HepG2 (cell line): ENCODE data around the gene STRN3. TPM values are rescaled to one million over a fixed set of nuclear protein-coding genes. Genes with fewer than 3 reads are reported as not detected.

ENCODE experiments used
- CBFB ChIP-seq: sonication (generic); formaldehyde crosslinking; IDR thresholded peaks from 2 replicates; pipeline ENCODE4 v1.4.0; 2020; ENCODE audit warnings: missing genetic modification reagents
- CEBPB ChIP-seq: IDR thresholded peaks from 2 replicates; pipeline ENCODE4 v1.6.1; 2011; ENCODE audit warnings: low read depth, low read length, improper control_type of control experiment, borderline replicate concordance
- CENPX ChIP-seq: sonication (generic); formaldehyde crosslinking; IDR thresholded peaks from 2 replicates; pipeline ENCODE4 v1.9.0; 2021; ENCODE audit warnings: mild to moderate bottlenecking, missing genetic modification reagents, moderate library complexity
- DNMT1 ChIP-seq: sonication (generic); formaldehyde crosslinking; IDR thresholded peaks from 2 replicates; pipeline ENCODE4 v1.5.1; 2020; ENCODE audit warnings: mild to moderate bottlenecking, missing genetic modification reagents
- ETV5 ChIP-seq: IDR thresholded peaks from 2 replicates; pipeline ENCODE4 v1.6.1; 2018; ENCODE audit warnings: missing biosample characterization, missing genetic modification reagents, inconsistent platforms, borderline replicate concordance
- FOXP1 ChIP-seq, 2 experiments: fragments of 450-650 bp in 1 of 2; IDR thresholded peaks; 2 replicates each; pipeline ENCODE4 v1.6.1; 2017 to 2018; ENCODE audit warnings: antibody characterized with exemption in 1 of 2
- GATA4 ChIP-seq: sonication (generic); IDR thresholded peaks from 2 replicates; pipeline ENCODE4 v1.6.1; 2016; ENCODE audit warnings: antibody characterized with exemption, low read depth, borderline replicate concordance
- HDAC1 ChIP-seq: sonication (generic); formaldehyde crosslinking; IDR thresholded peaks from 2 replicates; pipeline ENCODE4 v1.5.1; 2020; ENCODE audit warnings: mild to moderate bottlenecking, missing genetic modification reagents
- MIER2 ChIP-seq: IDR thresholded peaks from 2 replicates; pipeline ENCODE4 v1.6.1; 2016; ENCODE audit warnings: missing biosample characterization, missing genetic modification reagents
- MTF1 ChIP-seq: sonication (generic); formaldehyde crosslinking; IDR thresholded peaks from 2 replicates; pipeline ENCODE4 v1.5.0; 2020; ENCODE audit warnings: missing genetic modification reagents
- NCOA2 ChIP-seq: sonication (generic); formaldehyde crosslinking; IDR thresholded peaks from 2 replicates; pipeline ENCODE4 v1.8.0; 2022; ENCODE audit warnings: inconsistent platforms
- NR3C1 ChIP-seq: sonication (generic); formaldehyde crosslinking; IDR thresholded peaks from 2 replicates; pipeline ENCODE4 v1.4.0; 2020; ENCODE audit warnings: missing genetic modification reagents
- POGZ ChIP-seq: sonication (generic); formaldehyde crosslinking; IDR thresholded peaks from 2 replicates; pipeline ENCODE4 v1.4.0; 2020; ENCODE audit warnings: mild to moderate bottlenecking, missing genetic modification reagents
- SIX1 ChIP-seq: sonication (generic); formaldehyde crosslinking; IDR thresholded peaks from 2 replicates; pipeline ENCODE4 v1.4.0; 2020; ENCODE audit warnings: missing genetic modification reagents, borderline replicate concordance
- TCF7L2 ChIP-seq: IDR thresholded peaks from 2 replicates; pipeline ENCODE4 v1.6.1; 2011; ENCODE audit warnings: mild to moderate bottlenecking, low read depth, low read length, moderate library complexity
- THAP11 ChIP-seq: IDR thresholded peaks from 2 replicates; pipeline ENCODE4 v1.6.1; 2016; ENCODE audit warnings: missing biosample characterization, missing genetic modification reagents
- TRIM24 ChIP-seq: sonication (generic); formaldehyde crosslinking; IDR thresholded peaks from 2 replicates; pipeline ENCODE4 v1.8.0; 2022; ENCODE audit warnings: mild to moderate bottlenecking, missing genetic modification reagents
- YEATS2 ChIP-seq: sonication (generic); formaldehyde crosslinking; IDR thresholded peaks from 2 replicates; pipeline ENCODE4 v1.4.0; 2020; ENCODE audit warnings: missing genetic modification reagents, borderline replicate concordance
- ZBTB8A ChIP-seq: sonication (generic); formaldehyde crosslinking; IDR thresholded peaks from 2 replicates; pipeline ENCODE4 v1.4.0; 2020; ENCODE audit warnings: mild to moderate bottlenecking, low read depth, missing genetic modification reagents, borderline replicate concordance
- ZNF121 ChIP-seq: sonication (generic); formaldehyde crosslinking; IDR thresholded peaks from 2 replicates; pipeline ENCODE4 v1.5.0; 2020; ENCODE audit warnings: mild to moderate bottlenecking, missing genetic modification reagents
- ZNF546 ChIP-seq: sonication (generic); formaldehyde crosslinking; conservative IDR thresholded peaks from 2 replicates; pipeline ENCODE4 v1.8.1; 2023; ENCODE audit warnings: mild to moderate bottlenecking, missing genetic modification reagents
- ZNF552 ChIP-seq: sonication (generic); formaldehyde crosslinking; IDR thresholded peaks from 2 replicates; pipeline ENCODE4 v1.9.0; 2022; ENCODE audit warnings: missing genetic modification reagents, mild to moderate bottlenecking, borderline replicate concordance
- ZNF558 ChIP-seq: sonication (generic); formaldehyde crosslinking; IDR thresholded peaks from 2 replicates; pipeline ENCODE4 v1.9.0; 2022; ENCODE audit warnings: mild to moderate bottlenecking, missing genetic modification reagents, borderline replicate concordance
- ZNF879 ChIP-seq: sonication (generic); formaldehyde crosslinking; IDR thresholded peaks from 2 replicates; pipeline ENCODE4 v1.8.1; 2023; ENCODE audit warnings: missing genetic modification reagents
- ZSCAN25 ChIP-seq: sonication (generic); formaldehyde crosslinking; IDR thresholded peaks from 2 replicates; pipeline ENCODE4 v1.8.0; 2022; ENCODE audit warnings: mild to moderate bottlenecking, missing genetic modification reagents
- ZSCAN9 ChIP-seq: IDR thresholded peaks from 2 replicates; pipeline ENCODE4 v1.6.1; 2016; ENCODE audit warnings: borderline replicate concordance
- ZZZ3 ChIP-seq: sonication (generic); formaldehyde crosslinking; IDR thresholded peaks from 2 replicates; pipeline ENCODE4 v1.4.0; 2020; ENCODE audit warnings: missing genetic modification reagents, mild to moderate bottlenecking, borderline replicate concordance
- polyA plus RNA-seq, 8 experiments: library from polyadenylated mRNA; depleted of rRNA in 3 of 8; stranded (reverse) in 7 of 8; unstranded in 1 of 8; fragments of >200 nt; fragmentation: Illumina TruSeq in 4 of 8; extraction: Trizol in 4 of 8; gene quantifications; 2 replicates each; pipeline versions ENCODE4 v1.2.1 to v1.2.3, GENCODE V29; 2011 to 2016; ENCODE audit warnings: low read depth in 4 of 8, missing spikeins in 1 of 8, mixed read lengths in 1 of 8; ENCODE audit not compliant: insufficient read depth in 1 of 8
- total RNA-seq, 5 experiments: library from RNA; depleted of rRNA; stranded (reverse); fragments of >200 nt; fragmentation: Illumina TruSeq; extraction: Trizol; gene quantifications; 2 replicates each; pipeline ENCODE4 v1.2.3, GENCODE V29; 2016; ENCODE audit warnings: low read depth in 1 of 5
- TF ChIP-seq, protein P1 (sequence below): sonication (generic); formaldehyde crosslinking; IDR thresholded peaks from 2 replicates; pipeline ENCODE4 v1.5.0; 2020; ENCODE audit warnings: missing genetic modification reagents
- TF ChIP-seq, protein P2 (sequence below): sonication (generic); formaldehyde crosslinking; IDR thresholded peaks from 2 replicates; pipeline ENCODE4 v1.8.1; 2023; ENCODE audit warnings: mild to moderate bottlenecking, moderate library complexity, missing genetic modification reagents

STRN3 gene
- total and polyA plus RNA-seq, 2 of the 13 experiments (the other 11 are each of a cell fraction or from before 2014, with no cell fraction given): 49.4 to 123 TPM

DNA sequence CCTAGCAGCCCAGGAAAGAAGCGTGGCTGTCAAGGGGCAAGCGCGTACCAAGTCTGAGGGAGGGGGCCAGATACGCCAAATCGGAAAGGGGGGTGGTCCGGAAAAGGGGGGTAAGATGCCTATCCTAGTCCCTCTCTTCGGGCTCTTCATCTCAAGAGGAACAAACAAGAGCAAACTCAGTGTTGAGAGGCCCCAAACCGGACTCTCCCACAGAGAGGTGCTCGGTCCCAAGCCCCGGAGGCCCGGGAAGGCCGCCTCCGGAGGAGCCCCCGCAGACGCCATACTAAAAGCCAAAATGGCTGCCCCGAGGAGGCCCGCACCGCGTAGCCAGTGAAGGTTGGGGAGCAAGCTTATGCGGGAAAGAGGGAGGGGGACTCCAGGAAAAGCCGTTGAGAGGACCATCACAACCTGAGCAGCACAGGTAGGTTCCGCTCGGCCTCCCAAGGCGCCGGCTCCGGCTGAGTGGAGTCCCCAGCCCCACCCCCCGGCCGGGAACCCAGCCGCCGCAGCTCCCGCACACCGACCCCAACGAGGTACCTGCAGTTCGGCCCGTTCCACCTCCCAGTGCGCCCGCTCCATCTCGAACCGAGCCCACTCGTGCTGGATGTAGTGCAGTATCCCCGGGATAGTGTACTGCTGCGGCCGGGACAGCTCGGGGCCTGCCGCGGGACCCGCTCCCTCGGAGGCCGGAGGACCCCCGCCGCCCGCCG lies 657 bp downstream of the STRN3 start, which contains the start of gene AP4S1 (continued):
- TF ChIP-seq DNMT1 (peak; percentile 77; the same call in 1 of the 2 replicates), MIER2 (CRISPR knock-in tag) (peak; percentile 35; the same call in 1 of the 2 replicates), ZZZ3 (CRISPR knock-in tag) (peak; percentile 60; the same call in 1 of the 2 replicates), YEATS2 (peak; percentile 80; the same call in 1 of the 2 replicates), ZNF558 (CRISPR knock-in tag) (no peak), CENPX (CRISPR knock-in tag) (no peak), ZSCAN9 (peak; percentile 33; the same call in 1 of the 2 replicates), TCF7L2 (no peak), ZSCAN25 (CRISPR knock-in tag) (no peak; the same call in 1 of the 2 replicates), SIX1 (CRISPR knock-in tag) (no peak), MTF1 (CRISPR knock-in tag) (no peak; the same call in 1 of the 2 replicates), ETV5 (CRISPR knock-in tag) (peak; percentile 57; the same call in 1 of the 2 replicates), THAP11 (CRISPR knock-in tag) (no peak; the same call in 1 of the 2 replicates), FOXP1 (IDR thresholded peaks at IDR 0.05) (no peak), FOXP1 (CRISPR knock-in tag; IDR thresholded peaks at IDR 0.05) (no peak), CBFB (CRISPR knock-in tag) (no peak), GATA4 (no peak), NCOA2 (CRISPR knock-in tag) (peak; percentile 64), HDAC1 (CRISPR knock-in tag) (peak; percentile 92), ZBTB8A (CRISPR knock-in tag) (0 out of 2 replicates have a peak, but pooled peaks have one; percentile 41), POGZ (CRISPR knock-in tag) (peak; percentile 28; the same call in 1 of the 2 replicates), ZNF546 (CRISPR knock-in tag) (peak; percentile 75; the same call in 1 of the 2 replicates), ZNF552 (CRISPR knock-in tag) (no peak; the same call in 1 of the 2 replicates), ZNF121 (CRISPR knock-in tag) (no peak), ZNF879 (CRISPR knock-in tag) (peak; percentile 91), CEBPB (no peak), NR3C1 (CRISPR knock-in tag) (no peak), TRIM24 (no peak)
- TF ChIP-seq, protein P1, sequence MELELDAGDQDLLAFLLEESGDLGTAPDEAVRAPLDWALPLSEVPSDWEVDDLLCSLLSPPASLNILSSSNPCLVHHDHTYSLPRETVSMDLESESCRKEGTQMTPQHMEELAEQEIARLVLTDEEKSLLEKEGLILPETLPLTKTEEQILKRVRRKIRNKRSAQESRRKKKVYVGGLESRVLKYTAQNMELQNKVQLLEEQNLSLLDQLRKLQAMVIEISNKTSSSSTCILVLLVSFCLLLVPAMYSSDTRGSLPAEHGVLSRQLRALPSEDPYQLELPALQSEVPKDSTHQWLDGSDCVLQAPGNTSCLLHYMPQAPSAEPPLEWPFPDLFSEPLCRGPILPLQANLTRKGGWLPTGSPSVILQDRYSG (CRISPR knock-in tag): peak; percentile 76; the same call in 1 of the 2 replicates
- TF ChIP-seq, protein P2, sequence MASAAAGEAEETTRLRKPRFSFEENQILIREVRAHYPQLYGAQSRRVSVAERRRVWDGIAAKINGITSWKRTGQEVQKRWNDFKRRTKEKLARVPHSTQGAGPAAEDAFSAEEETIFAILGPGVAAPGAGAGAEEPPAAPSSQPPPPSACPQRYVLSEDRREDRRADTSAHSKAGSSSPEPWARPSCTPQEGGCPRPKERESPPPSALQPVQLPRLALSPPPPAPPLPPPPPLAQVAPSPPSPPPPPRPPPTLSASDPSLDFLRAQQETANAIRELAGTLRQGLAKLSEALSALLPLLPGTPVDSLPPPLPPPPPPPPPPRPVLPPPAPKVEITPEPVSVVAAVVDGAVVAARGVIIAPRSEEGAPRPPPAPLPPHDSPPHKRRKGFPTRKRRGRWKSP: no peak
